Epithelial cell of esophagus (primary cell): ENCODE data around the gene CCDC179.

Source experiments
- DNase-seq: peaks from one replicate; pipeline ENCODE4 v3.0.0; 2010; ENCODE audit warnings: low read depth
- H3K4me3 ChIP-seq: 2 replicates; pipeline ENCODE4 v1.5.1; 2011; ENCODE audit warnings: mild to moderate bottlenecking, low read length, control low read depth
- CTCF ChIP-seq: IDR thresholded peaks from 2 replicates; pipeline ENCODE4 v1.5.1; 2011; ENCODE audit warnings: low read depth, mild to moderate bottlenecking, low read length, control low read depth, inconsistent platforms; ENCODE audit not compliant: insufficient read depth; ENCODE audit errors: missing control alignments

Gene CCDC179

GRCh38 chr11:22809893-22810292, 50.4 kb downstream of the CCDC179 start:
- no peak for DNase-seq
- no peak overlapping the region for H3K4me3 ChIP-seq
- TF ChIP-seq CTCF = no peak

GRCh38 chr11:22808571-22809197, 51.6 kb downstream of the CCDC179 start:
- TF ChIP-seq CTCF = no peak
- peak; percentile 41 for DNase-seq
- no peak overlapping the region for H3K4me3 ChIP-seq

- peak; percentile 16 for DNase-seq
- TF ChIP-seq CTCF = no peak
- H3K4me3 ChIP-seq = no peak overlapping the region
These were observed 52.3 kb downstream of the CCDC179 start for GRCh38 chr11:22807855-22808570.

- TF ChIP-seq CTCF = no peak
- DNase-seq = no peak
- H3K4me3 ChIP-seq = no peak overlapping the region
These were observed 52.9 kb downstream of the CCDC179 start for GRCh38 chr11:22807391-22807790.

GRCh38 chr11:22802861-22803260, 57.4 kb downstream of the CCDC179 start:
- no peak for DNase-seq
- H3K4me3 ChIP-seq = no peak overlapping the region
- no peak for TF ChIP-seq CTCF

- no peak for DNase-seq
- H3K4me3 ChIP-seq = no peak overlapping the region
- TF ChIP-seq CTCF = no peak
These were observed 59.8 kb downstream of the CCDC179 start for GRCh38 chr11:22800482-22800881.

- no peak for DNase-seq
- TF ChIP-seq CTCF = no peak
- H3K4me3 ChIP-seq = no peak overlapping the region
These were observed 61.4 kb downstream of the CCDC179 start for GRCh38 chr11:22798901-22799300.
